AG10803 (cell line): Measurements from ENCODE around the gene DBNDD2.

Source experiments
- DNase-seq: peaks from one replicate; pipeline ENCODE4 v3.0.0; 2010; ENCODE audit warnings: low read depth
- H3K4me3 ChIP-seq: 2 replicates; pipeline ENCODE4 v1.5.1; 2011; ENCODE audit warnings: mild to moderate bottlenecking, low read length, control low read depth
- CTCF ChIP-seq: conservative IDR thresholded peaks from 2 replicates; pipeline ENCODE4 v1.5.1; 2011; ENCODE audit warnings: mild to moderate bottlenecking, low read length, control low read depth, inconsistent platforms

DBNDD2 gene

GRCh38 chr20:45407783-45408645, at the start of gene DBNDD2:
Gene DBNDD2 (plus strand): TSS chr20:45408289. CDS start chr20:45408468, 179 bp downstream.
- H3K4me3 ChIP-seq = peak within 1 kb of the TSS; percentile 72
- no peak for DNase-seq
- TF ChIP-seq CTCF = no peak

GRCh38 chr20:45359069-45359405, 49.1 kb upstream of the DBNDD2 start:
- no peak overlapping the region for H3K4me3 ChIP-seq
- no peak for TF ChIP-seq CTCF
- no peak for DNase-seq

GRCh38 chr20:45359406-45360148, 48.5 kb upstream of the DBNDD2 start:
- peak; percentile 60 for DNase-seq
- H3K4me3 ChIP-seq = no peak overlapping the region
- TF ChIP-seq CTCF = no peak

DNA sequence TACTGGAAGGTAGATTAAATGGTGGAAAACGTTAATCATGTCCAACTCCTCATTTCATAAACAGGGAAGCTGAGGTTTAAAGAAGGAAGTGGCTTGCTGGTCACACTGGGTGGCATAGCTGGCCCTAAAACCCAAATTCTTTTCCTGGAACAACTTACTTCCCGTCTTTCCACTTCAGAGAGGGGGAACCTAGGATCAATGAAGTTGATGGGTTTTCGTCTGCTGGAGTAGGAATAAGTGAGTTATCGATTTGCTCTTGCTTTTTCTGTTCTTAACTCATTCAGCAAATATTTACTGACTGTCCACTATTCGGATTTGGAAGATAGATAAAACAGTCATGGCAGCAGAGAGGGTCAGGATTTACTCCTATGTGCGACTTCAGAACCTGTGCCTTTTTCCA, 46.3 kb upstream of the DBNDD2 start:
- no peak for DNase-seq
- no peak for TF ChIP-seq CTCF
- H3K4me3 ChIP-seq = no peak overlapping the region

DNA sequence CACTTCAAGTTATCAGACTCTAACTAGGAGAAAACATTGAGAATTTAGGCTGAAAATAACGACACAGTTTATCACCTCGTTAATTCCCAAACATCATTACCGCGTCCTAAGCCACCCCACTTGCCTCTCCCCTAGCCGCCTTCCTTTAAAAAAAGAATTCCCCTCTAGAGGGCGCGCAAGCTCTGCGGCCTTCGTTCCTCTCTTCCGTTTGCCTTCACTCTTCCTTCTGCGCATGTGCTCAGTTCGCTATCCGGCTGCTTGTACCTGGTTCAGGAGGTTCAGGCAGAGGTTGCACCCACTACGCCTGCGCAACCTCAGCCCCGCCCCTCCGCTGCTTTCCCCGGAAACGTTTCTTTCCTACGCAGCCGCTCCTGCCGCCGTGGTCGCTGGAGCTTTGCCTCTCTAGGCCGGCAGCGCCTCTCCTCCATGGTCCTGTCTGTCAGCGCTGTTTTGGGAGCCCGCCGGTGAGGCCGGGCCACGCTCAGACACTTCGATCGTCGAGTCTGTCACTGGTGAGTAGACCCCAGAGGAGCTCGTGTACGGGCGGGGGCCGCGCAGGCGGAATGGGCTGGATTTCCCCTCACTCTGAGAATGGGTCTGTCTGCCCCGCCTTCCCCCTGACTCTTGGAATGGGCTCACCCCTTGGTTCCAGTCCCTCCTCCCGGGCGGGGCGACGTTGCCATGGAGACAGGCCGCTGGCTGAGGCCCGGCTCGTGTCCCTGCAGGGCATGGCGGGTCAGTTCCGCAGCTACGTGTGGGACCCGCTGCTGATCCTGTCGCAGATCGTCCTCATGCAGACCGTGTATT, 45.1 kb upstream of the DBNDD2 start, which contains the start of gene SYS1:
Gene SYS1, plus strand, starts transcription at position 353 of the 807 bp plus-strand sequence. Its CDS starts 376 bp downstream, at position 729.
- TF ChIP-seq CTCF = peak; percentile 89

GRCh38 chr20:45363611-45364492, 44.2 kb upstream of the DBNDD2 start:
- H3K4me3 ChIP-seq = peak overlapping the region; percentile 92
- DNase-seq = no peak
- TF ChIP-seq CTCF = no peak

More for the DNA sequence above, 45.1 kb upstream of the DBNDD2 start, which contains the start of gene SYS1:
- DNase-seq = peak; percentile 98
- H3K4me3 ChIP-seq = peak within 1 kb of the TSS; percentile 92
